Measurements from ENCODE around the gene ERBB2. TPM values are rescaled to one million over a fixed set of nuclear protein-coding genes. Genes with fewer than 3 reads are reported as not detected.

Gene ERBB2
- total and polyA plus RNA-seq, 2 of the 8 experiments (the other 6 are each of a cell fraction or from before 2014, with no cell fraction given) = 183 to 394 TPM

- Histone ChIP-seq H2BK15ac (ENCODE audit: low read length) (peak overlapping the region; percentile 95; the same call in 1 of the 2 replicates), H3K79me1 (ENCODE audit: low read depth, low read length) (no peaks in the 10 kb centered on the region), H3K56ac (replicated peaks; ENCODE audit: insufficient read length, low read depth, low read length) (no peak overlapping the region), H4K20me1 (replicated peaks in 1 of 2; ENCODE audit: control insufficient read depth in 1 of 2, insufficient read depth in 2 of 2, low read length in 2 of 2) (peaks cover 0 to 2% of the 10 kb centered on the region in 2 experiments), H3K14ac (ENCODE audit: insufficient read length) (no peak overlapping the region), H4K91ac (replicated peaks; ENCODE audit: insufficient read length, low read length) (peak overlapping the region; percentile 86), H2BK120ac (replicated peaks; ENCODE audit: low read depth, low read length) (no peak overlapping the region), H2AFZ (ENCODE audit: low read length) (no peak overlapping the region), H2BK20ac (ENCODE audit: low read length) (no peak overlapping the region), H2BK5ac (ENCODE audit: low read depth, low read length) (peak overlapping the region; percentile 39; the same call in 1 of the 2 replicates), H2BK12ac (ENCODE audit: low read depth, low read length) (peak overlapping the region; percentile 84; the same call in 1 of the 2 replicates), H3K79me2 (ENCODE audit: control insufficient read depth in 1 of 2, insufficient read depth in 2 of 2, low read length in 2 of 2) (no peaks in the 10 kb centered on the region), H3K9me3 (ENCODE audit: insufficient read depth in 2 of 2, low read depth in 1 of 2, low read length in 1 of 2) (no peaks in the 10 kb centered on the region), H3K4ac (replicated peaks; ENCODE audit: insufficient read length, low read depth, low read length) (peak overlapping the region; percentile 32), H3K4me2 (ENCODE audit: insufficient read depth in 1 of 2, low read depth in 2 of 2, low read length in 2 of 2) (peak overlapping the region; percentile 70 to 79; a peak in 2 of 4 replicates), H3K9ac (replicated peaks in 1 of 4; ENCODE audit: extremely low read depth in 1 of 4, low read depth in 3 of 4, low read length in 3 of 4) (no peak overlapping the region; a peak in 1 of 7 replicates), H2AK5ac (ENCODE audit: low read depth, low read length) (no peak overlapping the region), H4K8ac (ENCODE audit: extremely low read depth, insufficient read depth, low read length) (no peak overlapping the region; the same call in 1 of the 2 replicates), H3K36me3 (ENCODE audit: control insufficient read depth in 2 of 4, insufficient read depth in 4 of 4, low read length in 3 of 4) (no peaks in the 10 kb centered on the region; a peak in 1 of 8 replicates), H3K4me3 (ENCODE audit: extremely low read depth in 1 of 4, insufficient read depth in 2 of 4, low read depth in 3 of 4, low read length in 4 of 4) (peak overlapping the region in 1 of 4 experiments; percentile 67; a peak in 2 of 8 replicates), H3K23ac (ENCODE audit: insufficient read length) (no peak overlapping the region), H3K27ac (ENCODE audit: low read depth, low read length) (no peak overlapping the region), H3K23me2 (ENCODE audit: low read depth, low read length) (peaks cover 11% of the 10 kb centered on the region; the same call in 1 of the 2 replicates), H4K5ac (ENCODE audit: insufficient read length, low read depth, low read length) (peak overlapping the region; percentile 10), H3K4me1 (replicated peaks in 1 of 4; ENCODE audit: control insufficient read depth in 3 of 4, insufficient read depth in 4 of 4, low read length in 3 of 4) (peaks cover 0 to 50% (median 43%) of the 10 kb centered on the region in 4 experiments; a peak in 6 of 7 replicates), H3K27me3 (replicated peaks in 1 of 4; ENCODE audit: control insufficient read depth in 3 of 4, extremely low read depth in 1 of 4, insufficient read depth in 3 of 4, low read length in 3 of 4) (peaks cover 0 to 25% (median 6%) of the 10 kb centered on the region in 4 experiments; a peak in 4 of 7 replicates), H3K18ac (ENCODE audit: extremely low read depth, low read length) (peak overlapping the region; percentile 60)
- ChIA-PET POLR2A (ENCODE audit: partially characterized antibody) (interaction anchor here (0.5 to 32.5 kb wide), 13 partner anchors 13 to 191 kb away, joined by 3 to 708 read pairs (median 3); partner anchors contain the start of genes ERBB2, PGAP3 and STARD3), CTCF (ENCODE audit: partially characterized antibody) (interaction anchor here (1.0 to 52.4 kb wide), 8 partner anchors 16 to 140 kb away, joined by 3 to 1885 read pairs (median 4); partner anchors contain the start of genes ERBB2, MIEN1, PGAP3 and PPP1R1B)
- WGBS, 2 experiments (ENCODE audit: extremely low coverage in 1 of 2, insufficient coverage in 1 of 2, insufficient read length in 1 of 2, insufficient replicate concordance in 2 of 2, low coverage in 1 of 2, low lambda C conversion rate in 2 of 2, missing lambda C conversion rate in 1 of 2) = 89% methylated on average over 11 of the region's 11 CpGs; no CpG with 5 or more reads in 1 of the 2 experiments
- FAIRE-seq (no peak), DNase-seq (ENCODE audit: low read depth in 1 of 2, low spot score in 2 of 2) (no peak)
- no peak for TF ChIP-seq YY1 (IDR thresholded peaks at IDR 0.05; ENCODE audit: low read depth, low read length)
- TF ChIP-seq POLR2AphosphoS5 (IDR thresholded peaks at IDR 0.05; ENCODE audit: low read depth, low read length) = no peak
- no peak for TF ChIP-seq CREB1 (IDR thresholded peaks at IDR 0.05)
- TF ChIP-seq SIRT6 (IDR thresholded peaks at IDR 0.05; ENCODE audit: low read length) = no peak
- no peak for TF ChIP-seq RXRA (IDR thresholded peaks at IDR 0.05; ENCODE audit: insufficient read depth, low read depth, low read length)
- TF ChIP-seq NANOG (IDR thresholded peaks at IDR 0.05; ENCODE audit: insufficient read depth, low read depth, low read length, poor library complexity, severe bottlenecking) = no peak
- no peak for TF ChIP-seq SRF (IDR thresholded peaks at IDR 0.05; ENCODE audit: low read depth, low read length)
- TF ChIP-seq SUZ12 (IDR thresholded peaks at IDR 0.05; ENCODE audit: low read length) = no peak
- no peak for TF ChIP-seq MAX (IDR thresholded peaks at IDR 0.05)
- no peak for TF ChIP-seq ATF2 (IDR thresholded peaks at IDR 0.05; ENCODE audit: low read length)
These were observed 33.1 kb upstream of the ERBB2 start for GRCh38 chr17:39666601-39667261.
